Activated naive CD4-positive, alpha-beta T cell treated with Interleukin-2 at 50 U/mL for 16 hours (primary cell): ENCODE results near the gene TGFB2.

Source experiments
- DNase-seq: peaks from one replicate; pipeline ENCODE4 v3.0.0-alpha.2; 2020

The TGFB2 gene

GRCh38 chr1:218431476-218431875 is 86.3 kb downstream of the TGFB2 start:
- DNase-seq: no peak

- no peak for DNase-seq
Measured at GRCh38 chr1:218433744-218434143, 88.6 kb downstream of the TGFB2 start.

- DNase-seq: no peak
Measured at GRCh38 chr1:218435528-218435927, 90.4 kb downstream of the TGFB2 start.

GRCh38 chr1:218436346-218436745 is 91.2 kb downstream of the TGFB2 start:
- DNase-seq: no peak

GRCh38 chr1:218436997-218437396 is 91.9 kb downstream of the TGFB2 start:
- DNase-seq: no peak

- DNase-seq: no peak
Measured at GRCh38 chr1:218439541-218440295, 94.6 kb downstream of the TGFB2 start.

- DNase-seq: no peak
Measured at GRCh38 chr1:218443255-218443654, 98.1 kb downstream of the TGFB2 start.

GRCh38 chr1:218444173-218444572 is 99.0 kb downstream of the TGFB2 start:
- DNase-seq: no peak

GRCh38 chr1:218444588-218444987 is 99.5 kb downstream of the TGFB2 start:
- DNase-seq: no peak

GRCh38 chr1:218447010-218447689 is 102.0 kb downstream of the TGFB2 start:
- no peak for DNase-seq

- no peak for DNase-seq
Measured at GRCh38 chr1:218451415-218451814, 106.3 kb downstream of the TGFB2 start.

- no peak for DNase-seq
Measured at GRCh38 chr1:218454700-218455282, 109.7 kb downstream of the TGFB2 start.

- DNase-seq: no peak
Measured at GRCh38 chr1:218456444-218456843, 111.3 kb downstream of the TGFB2 start.

GRCh38 chr1:218459450-218459849 is 114.3 kb downstream of the TGFB2 start:
- DNase-seq: no peak

- DNase-seq: no peak
Measured at GRCh38 chr1:218459878-218460711, 115.0 kb downstream of the TGFB2 start.

- DNase-seq: no peak
Measured at GRCh38 chr1:218461351-218461750, 116.2 kb downstream of the TGFB2 start.

- DNase-seq: no peak
Measured at GRCh38 chr1:218462116-218462515, 117.0 kb downstream of the TGFB2 start.

GRCh38 chr1:218462587-218462986 is 117.5 kb downstream of the TGFB2 start:
- DNase-seq: no peak

- no peak for DNase-seq
Measured at GRCh38 chr1:218463194-218464156, 118.3 kb downstream of the TGFB2 start.

- DNase-seq: no peak
Measured at GRCh38 chr1:218464871-218465270, 119.7 kb downstream of the TGFB2 start.

- no peak for DNase-seq
Measured at GRCh38 chr1:218466341-218467010, 121.3 kb downstream of the TGFB2 start.
